Left lung (tissue), 10 donors: Measurements from ENCODE around the gene SLC9A9. TPM values are rescaled to one million over a fixed set of nuclear protein-coding genes. Genes with fewer than 3 reads are reported as not detected.

Experiments
- ATAC-seq: fragments of 200-7000 bp; cut with Tn5 transposase; one replicate; pipeline ENCODE4 v1.9.1; 2020; ENCODE audit warnings: moderate library complexity
- DNase-seq, 4 donors: peaks; one replicate each; pipeline ENCODE4 v3.0.0-alpha.2; 2013 to 2020
- H3K27ac ChIP-seq, 2 donors: fragments of 200-600 bp; sonication (generic) in 1 of 2; one replicate each; pipeline versions ENCODE4 v1.5.0 to v1.8.0; 2020 to 2021
- H3K27me3 ChIP-seq, 2 donors: fragments of 200-600 bp; sonication (generic) in 1 of 2; one replicate each; pipeline versions ENCODE4 v1.5.0 to v1.8.0; 2020 to 2021
- H3K36me3 ChIP-seq, 2 donors: fragments of 200-600 bp; sonication (generic) in 1 of 2; one replicate each; pipeline versions ENCODE4 v1.5.0 to v1.8.0; 2020 to 2021
- H3K4me1 ChIP-seq, 2 donors: fragments of 200-600 bp; one replicate each; pipeline ENCODE4 v1.8.0; 2021
- H3K4me3 ChIP-seq, 2 donors: fragments of 200-600 bp; sonication (generic) in 1 of 2; one replicate each; pipeline versions ENCODE4 v1.5.0 to v1.8.0; 2020 to 2021; ENCODE audit warnings: mild to moderate bottlenecking in 1 of 2
- H3K9me3 ChIP-seq, 2 donors: fragments of 200-600 bp; sonication (generic) in 1 of 2; one replicate each; pipeline versions ENCODE4 v1.5.0 to v1.8.0; 2020 to 2021
- CTCF ChIP-seq, 2 donors: fragments of 200-600 bp; sonication (generic) in 1 of 2; IDR thresholded peaks; one replicate each; pipeline versions ENCODE4 v1.5.0 to v1.8.0; 2021; ENCODE audit warnings: antibody characterized with exemption in 2 of 2
- intact Hi-C, 2 donors: fragments of 100-400 bp; cut with DNase I; formaldehyde crosslinking; loops; one replicate each; pipeline versions ENCODE4 v1.11.2 to v1.14.2; 2022
- polyA plus RNA-seq, 6 donors: library from polyadenylated mRNA; unstranded; fragments of 120-200 nt; gene quantifications; one replicate each; pipeline ENCODE4 v1.2.1, GENCODE V29; 2013; ENCODE audit not compliant: insufficient read length in 6 of 6
- total RNA-seq, 2 donors: library from RNA; stranded (reverse); fragmentation: NEBNext Ultra II Directional; extraction: Animal tissue kit (Norgen Biotek cat#: 25700); gene quantifications; one replicate each; pipeline ENCODE4 v1.2.1, GENCODE V29; 2021
- donor health status: DM: no; HTN: yes; CAD: no.
- donor health status: DM: no; HTN: no; CAD: no.

SLC9A9 gene
- total and polyA plus RNA-seq, 8 donors, result 13.9 to 19.6 (median 16.8) TPM

- Histone ChIP-seq H3K4me1 (peaks cover 0 to 23% of the 10 kb centered on the region in 2 donors), H3K27ac (no peak overlapping the region), H3K27me3 (no peaks in the 10 kb centered on the region), H3K4me3 (no peak overlapping the region), H3K36me3 (no peaks in the 10 kb centered on the region), H3K9me3 (no peaks in the 10 kb centered on the region)
- ATAC-seq (peak; percentile 54), DNase-seq (no peak)
- TF ChIP-seq CTCF (IDR thresholded peaks at IDR 0.05), result no peak
- intact Hi-C loops, result no loop called here
Observed at GRCh38 chr3:143429628-143430514, 418.4 kb downstream of the SLC9A9 start.

GRCh38 chr3:143428294-143428693, 420.0 kb downstream of the SLC9A9 start:
- intact Hi-C loops, result no loop called here
- ATAC-seq, result no peak

GRCh38 chr3:143427631-143428030, 420.6 kb downstream of the SLC9A9 start:
- ATAC-seq, result no peak
- intact Hi-C loops, result no loop called here
- DNase-seq, result no peak
- peaks cover 0 to 25% of the 10 kb centered on the region in 2 donors for H3K4me1 ChIP-seq
- H3K27ac ChIP-seq, result no peak overlapping the region
- no peaks in the 10 kb centered on the region for H3K27me3 ChIP-seq
- H3K36me3 ChIP-seq, result no peaks in the 10 kb centered on the region
- no peaks in the 10 kb centered on the region for H3K9me3 ChIP-seq
- no peak overlapping the region for H3K4me3 ChIP-seq
- no peak for TF ChIP-seq CTCF (IDR thresholded peaks at IDR 0.05)

More at GRCh38 chr3:143428294-143428693, 420.0 kb downstream of the SLC9A9 start:
- Histone ChIP-seq H3K27ac (no peak overlapping the region), H3K27me3 (no peaks in the 10 kb centered on the region), H3K36me3 (no peaks in the 10 kb centered on the region), H3K4me1 (peaks cover 0 to 25% of the 10 kb centered on the region in 2 donors), H3K9me3 (no peaks in the 10 kb centered on the region), H3K4me3 (no peak overlapping the region)
- DNase-seq, result no peak
- no peak for TF ChIP-seq CTCF (IDR thresholded peaks at IDR 0.05)

GRCh38 chr3:143424874-143425273, 423.4 kb downstream of the SLC9A9 start:
- Histone ChIP-seq H3K4me3 (no peak overlapping the region), H3K9me3 (no peaks in the 10 kb centered on the region), H3K27me3 (no peaks in the 10 kb centered on the region), H3K4me1 (peaks cover 0 to 9% of the 10 kb centered on the region in 2 donors), H3K36me3 (no peaks in the 10 kb centered on the region), H3K27ac (no peak overlapping the region)
- ATAC-seq (no peak), DNase-seq (no peak)
- TF ChIP-seq CTCF (IDR thresholded peaks at IDR 0.05), result no peak
- intact Hi-C loops, result no loop called here

GRCh38 chr3:143421556-143421955, 426.7 kb downstream of the SLC9A9 start:
- no peaks in the 10 kb centered on the region for H3K36me3 ChIP-seq
- H3K4me3 ChIP-seq, result no peak overlapping the region
- no peaks in the 10 kb centered on the region for H3K9me3 ChIP-seq
- no peak for TF ChIP-seq CTCF (IDR thresholded peaks at IDR 0.05)
- H3K27me3 ChIP-seq, result no peaks in the 10 kb centered on the region
- no peak for ATAC-seq
- intact Hi-C loops, result no loop called here
- peaks cover 0 to 2% of the 10 kb centered on the region in 2 donors for H3K4me1 ChIP-seq
- H3K27ac ChIP-seq, result no peak overlapping the region
- no peak for DNase-seq
